ENCODE results near the gene RANBP6.
"Not testable (repeated sequence)": the region's sequence is repeated elsewhere in the genome, so short reads cannot be mapped to it uniquely, and the experiment has no call there.

RANBP6 gene

DNA sequence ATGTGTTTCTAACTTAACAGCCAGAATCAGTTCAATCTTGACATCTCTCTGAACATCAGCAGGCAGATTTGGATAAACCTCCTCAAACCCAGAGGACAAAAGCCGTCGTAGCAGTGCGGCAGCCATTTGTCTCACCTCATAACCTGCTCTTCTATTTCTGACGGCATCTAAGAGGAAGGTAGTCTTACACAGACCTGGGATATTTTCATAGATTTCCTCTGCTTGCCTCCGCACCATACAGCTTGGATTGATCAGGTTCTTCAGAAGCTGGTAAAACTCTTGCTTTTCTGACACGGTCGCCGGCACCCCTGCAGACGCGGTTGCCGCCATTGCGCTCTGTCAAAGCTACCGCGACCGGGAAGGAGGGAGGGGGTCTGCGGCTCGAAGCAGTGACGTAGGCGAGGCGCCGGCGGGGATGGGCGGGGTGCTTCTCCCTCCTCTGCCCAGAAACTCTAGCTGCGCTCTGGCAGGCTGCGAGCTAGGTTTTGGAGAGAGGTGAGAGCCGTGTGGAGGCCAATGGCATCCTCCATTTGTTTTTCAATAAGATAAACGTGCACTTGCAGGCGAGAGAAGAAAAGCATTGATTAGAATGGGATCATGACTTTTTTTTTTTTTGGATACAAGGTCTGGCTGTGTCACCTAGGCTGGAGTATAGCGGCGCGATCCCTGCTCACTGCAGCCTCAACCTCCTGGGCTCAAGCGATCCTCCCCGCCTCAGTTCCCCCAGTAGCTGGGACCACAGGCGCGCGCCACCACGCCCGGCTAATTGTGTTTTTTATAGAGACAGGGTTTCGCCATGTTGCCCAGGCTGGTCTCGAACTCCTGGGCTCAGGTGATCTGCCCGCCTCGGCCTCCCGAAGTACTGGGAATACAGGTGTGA lies at the start of gene RANBP6:
RANBP6 (minus strand) TSS at position 347 of the 880 bp plus-strand sequence; CDS start at position 330, 17 bp downstream.
- DNase-seq (ENCODE audit: low read depth in 3 of 3, low spot score in 1 of 3), result peak; percentile 54 to 83 (median 71)

DNA sequence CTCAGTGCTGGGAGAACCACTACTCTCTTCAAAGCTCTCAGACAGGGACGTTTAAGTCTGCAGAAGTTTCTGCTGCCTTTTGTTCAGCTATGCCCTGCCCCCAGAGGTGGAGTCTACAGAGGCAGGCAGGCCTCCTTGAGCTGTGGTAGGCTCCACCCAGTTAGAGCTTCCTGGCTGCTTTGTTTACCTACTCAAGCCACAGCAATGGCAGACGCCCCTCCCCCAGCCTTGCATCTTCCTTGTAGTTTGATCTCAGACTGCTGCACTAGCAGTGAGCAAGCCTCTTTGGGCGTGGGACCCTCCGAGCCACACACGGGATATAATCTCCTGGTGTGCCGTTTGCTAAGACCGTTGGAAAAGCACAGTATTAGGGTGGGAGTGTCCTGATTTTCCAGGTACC lies 47.7 kb upstream of the RANBP6 start:
- not testable (repeated sequence) for DNase-seq (ENCODE audit: low read depth in 3 of 3, low spot score in 1 of 3)

DNA sequence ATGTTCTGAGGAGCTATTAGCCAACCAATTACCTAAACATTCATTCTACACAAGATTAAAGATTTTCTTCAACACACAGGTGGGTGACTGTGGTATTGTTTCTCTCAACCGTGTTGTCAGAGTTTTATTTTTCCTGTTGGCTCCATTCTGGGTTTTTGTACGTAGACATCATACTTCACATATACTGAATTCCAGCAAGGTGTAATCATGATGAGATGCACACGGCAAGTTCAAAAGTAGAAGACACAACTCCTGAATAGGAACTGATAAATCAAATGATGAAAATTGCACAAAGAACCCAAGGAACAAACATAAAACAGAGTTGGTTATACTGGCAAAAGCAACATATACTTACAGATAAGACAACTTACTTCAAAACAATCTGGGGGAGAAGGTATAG lies 40.2 kb upstream of the RANBP6 start:
- no peak for DNase-seq (ENCODE audit: low read depth in 3 of 3, low spot score in 1 of 3)

DNA sequence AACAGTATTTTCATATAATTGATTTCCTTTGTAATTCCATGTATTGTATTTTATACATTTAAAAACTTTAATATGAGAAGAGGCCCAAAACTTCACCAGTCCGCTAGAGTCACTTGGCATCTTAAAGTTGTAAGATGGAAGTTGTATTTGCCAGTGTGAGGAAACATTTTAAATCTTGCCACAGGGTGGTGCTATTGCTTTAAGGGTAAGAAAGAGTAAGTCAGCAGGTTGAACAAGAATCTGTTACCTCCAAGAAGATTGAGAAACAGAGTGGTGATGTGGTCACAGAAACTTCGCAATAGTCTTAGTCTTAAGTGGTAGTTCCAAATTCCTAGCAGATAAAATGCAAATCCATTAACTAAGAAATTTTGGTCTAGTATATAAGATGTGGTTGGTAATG lies 39.8 kb upstream of the RANBP6 start:
- DNase-seq (ENCODE audit: low read depth in 3 of 3, low spot score in 1 of 3), result no peak

DNA sequence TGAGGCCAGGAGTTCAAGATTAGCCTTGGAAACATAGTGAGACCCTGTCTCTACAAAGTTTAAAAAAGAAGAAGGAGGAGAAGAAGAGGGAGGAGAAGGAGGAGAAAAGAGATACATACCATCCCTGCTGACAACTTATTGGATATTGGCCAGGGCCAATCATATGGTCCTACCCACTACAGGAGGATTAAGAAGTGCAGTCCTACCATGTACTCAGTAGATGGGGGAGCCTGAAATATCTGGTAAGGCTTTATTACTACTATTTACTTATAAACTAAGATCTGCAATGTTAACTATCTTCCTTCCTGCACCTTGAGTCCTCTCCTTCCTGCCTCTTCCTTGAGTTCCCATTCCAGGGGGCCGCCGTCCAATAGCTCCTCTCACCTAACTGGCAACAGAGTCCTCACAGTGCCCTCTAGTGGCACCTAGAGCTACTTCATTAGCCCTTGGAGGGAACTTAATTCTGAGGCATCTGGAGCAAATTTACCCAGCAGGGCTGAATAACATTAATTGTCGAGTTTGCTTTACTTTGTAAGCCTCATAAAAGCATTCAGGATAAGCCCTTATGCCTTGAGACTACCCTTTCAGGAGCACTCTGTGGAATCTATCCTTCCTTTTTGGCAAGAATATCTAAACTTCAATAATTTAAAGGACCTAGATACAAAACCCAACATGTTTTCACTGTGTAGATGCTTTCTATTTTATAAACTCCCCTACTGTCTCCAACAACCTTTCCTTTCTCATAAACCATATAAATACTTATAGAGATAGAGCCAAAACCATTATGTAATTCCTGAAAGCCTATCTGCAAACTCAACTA lies 39.1 kb upstream of the RANBP6 start:
- DNase-seq (ENCODE audit: low read depth in 3 of 3, low spot score in 1 of 3), result peak; percentile 6 to 24 (median 7)

DNA sequence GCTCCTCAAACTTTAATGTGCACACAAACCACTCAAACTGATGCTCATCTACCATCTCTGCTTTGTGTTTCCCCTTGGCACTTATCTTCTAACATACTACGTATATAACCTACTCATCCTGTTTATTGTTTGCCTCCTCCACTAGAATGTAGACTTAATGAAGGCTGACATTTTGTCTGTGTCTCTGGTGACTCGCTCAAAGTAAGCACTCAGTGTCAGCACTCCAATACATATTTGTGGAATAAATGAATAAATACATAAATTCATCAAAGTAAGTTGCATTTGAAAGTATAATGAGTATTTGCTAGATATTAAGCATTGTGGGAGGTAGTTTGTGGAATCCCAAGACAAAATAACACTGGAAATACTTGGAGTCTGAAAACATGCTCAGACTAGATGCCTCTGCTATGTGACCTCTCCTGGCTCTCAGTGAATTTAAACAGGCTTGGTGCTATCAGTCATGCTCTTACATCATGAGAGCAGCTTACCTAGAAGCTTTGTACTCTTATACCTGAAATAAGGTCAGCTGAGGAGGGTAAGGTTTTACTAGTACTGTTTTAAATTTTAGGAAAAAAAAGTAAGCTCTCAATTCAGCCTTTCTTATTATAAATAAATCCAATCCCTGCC lies 37.0 kb upstream of the RANBP6 start:
- DNase-seq (ENCODE audit: low read depth in 3 of 3, low spot score in 1 of 3), result no peak

DNA sequence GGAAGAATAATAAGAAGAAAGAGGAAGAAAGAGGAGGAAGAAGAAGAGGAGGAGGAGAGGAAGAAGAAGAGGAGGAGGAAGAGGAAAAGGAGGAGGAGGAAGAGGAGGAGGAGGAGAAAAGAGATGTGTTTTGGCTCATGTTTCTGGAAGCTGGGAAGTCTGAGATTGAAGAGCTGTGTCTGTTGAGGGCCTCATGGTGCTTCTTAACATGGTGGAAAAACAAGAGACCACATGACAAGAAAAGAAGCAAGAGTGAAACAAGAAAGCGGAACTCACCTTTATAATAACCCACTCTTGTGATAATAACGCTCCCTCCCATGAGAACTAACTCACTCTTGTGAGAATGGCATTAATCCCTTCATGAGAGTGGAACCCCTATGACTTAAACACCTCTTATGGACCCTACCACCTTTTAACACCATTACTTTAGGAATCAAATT lies 36.1 kb upstream of the RANBP6 start:
- no peak for DNase-seq (ENCODE audit: low read depth in 3 of 3, low spot score in 1 of 3)

DNA sequence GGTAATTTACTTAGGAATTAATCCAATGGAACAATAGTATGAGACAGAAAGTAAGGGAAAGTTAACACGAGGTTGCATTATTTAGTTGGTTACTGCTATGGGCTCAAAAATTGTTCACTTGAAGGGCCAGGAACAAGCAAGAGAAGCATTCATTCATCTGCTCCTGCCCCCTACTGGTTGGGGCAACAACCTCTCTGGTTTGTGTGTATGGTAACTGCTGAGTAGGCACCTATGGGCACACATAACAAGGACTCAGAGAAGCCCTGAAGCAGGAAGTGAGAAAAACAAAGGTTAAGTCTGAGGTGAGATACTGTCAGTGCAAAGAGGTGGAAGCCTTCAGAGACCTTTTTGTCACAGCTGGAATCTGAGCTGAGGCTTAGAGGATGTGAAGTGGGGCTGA lies 34.4 kb upstream of the RANBP6 start:
- no peak for DNase-seq (ENCODE audit: low read depth in 3 of 3, low spot score in 1 of 3)

DNA sequence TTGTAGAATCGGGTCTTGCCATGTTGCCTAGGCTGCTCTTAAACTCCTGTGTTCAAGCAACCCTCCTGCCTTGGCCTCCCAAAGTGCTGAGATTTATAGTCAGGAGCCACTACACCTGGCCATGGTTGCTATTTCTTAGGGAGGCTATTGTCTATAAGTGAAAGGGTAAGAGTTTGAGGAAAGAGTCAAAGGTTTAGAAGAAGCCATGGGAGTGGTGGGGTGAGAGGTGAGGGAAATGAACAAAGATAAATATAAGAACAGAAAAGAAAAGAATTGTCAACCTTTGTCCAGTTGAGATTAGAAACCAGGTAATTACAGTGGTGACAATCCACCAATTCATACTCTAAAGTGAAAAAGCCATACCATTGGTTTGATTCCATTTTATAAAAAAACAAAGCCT lies 32.6 kb upstream of the RANBP6 start:
- DNase-seq (ENCODE audit: low read depth in 3 of 3, low spot score in 1 of 3), result no peak

DNA sequence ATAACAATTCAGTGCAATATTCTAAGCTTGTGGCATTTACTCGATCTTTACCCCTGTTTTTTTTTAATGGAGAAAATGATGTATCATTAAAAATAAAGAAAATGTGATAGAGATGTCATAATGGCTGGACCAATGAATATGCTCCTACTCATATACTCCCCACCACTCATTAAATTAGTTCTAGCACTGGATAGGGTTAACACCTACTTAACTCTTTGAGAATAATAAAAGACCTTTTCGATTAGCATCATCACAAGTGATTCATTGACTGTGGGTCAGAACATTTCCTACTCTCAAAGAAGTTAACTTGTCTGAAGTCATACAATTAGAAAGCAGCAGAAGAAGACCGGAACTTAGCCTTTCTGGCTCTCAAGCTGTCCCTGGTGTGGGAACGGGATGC lies 31.6 kb upstream of the RANBP6 start:
- DNase-seq (ENCODE audit: low read depth in 3 of 3, low spot score in 1 of 3), result no peak

DNA sequence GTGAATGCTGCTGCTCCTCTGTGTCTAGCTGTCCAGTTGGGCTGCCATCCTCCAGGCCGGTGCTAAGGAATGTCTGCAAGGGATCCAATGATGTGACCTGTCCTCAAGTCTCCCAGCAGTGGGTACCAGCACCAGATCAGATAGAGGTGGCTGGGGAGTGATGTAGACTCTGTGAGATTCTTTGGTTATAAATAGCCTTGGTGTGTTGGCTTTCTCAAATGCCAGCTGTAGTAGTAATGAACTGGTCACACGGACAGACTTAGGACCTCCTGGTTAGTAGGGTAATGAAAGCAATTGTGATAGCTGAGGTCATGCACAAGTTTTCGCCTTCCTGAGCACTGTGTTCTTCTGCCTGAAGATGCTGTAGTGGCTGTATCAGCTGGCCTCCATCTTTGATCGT lies 29.9 kb upstream of the RANBP6 start:
- no peak for DNase-seq (ENCODE audit: low read depth in 3 of 3, low spot score in 1 of 3)

DNA sequence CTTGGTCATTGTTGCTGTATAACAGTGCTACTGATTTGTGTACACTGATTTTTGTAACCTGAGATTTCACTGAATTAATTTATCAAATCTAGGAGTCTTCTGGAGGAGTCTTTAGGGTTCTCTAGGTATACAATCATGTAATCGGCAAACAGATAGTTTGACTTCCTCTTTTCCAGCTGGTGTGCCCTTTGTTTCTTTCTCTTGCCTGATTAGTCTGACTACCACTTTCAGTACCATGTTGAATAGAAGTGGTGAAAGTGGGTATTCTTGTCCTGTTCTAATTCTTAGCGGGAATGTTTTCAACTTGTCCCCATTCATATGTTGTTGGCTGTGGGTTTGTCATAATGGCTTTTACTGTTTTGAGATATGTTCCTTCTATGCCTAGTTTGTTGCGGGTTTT lies 24.7 kb upstream of the RANBP6 start:
- no peak for DNase-seq (ENCODE audit: low read depth in 3 of 3, low spot score in 1 of 3)

DNA sequence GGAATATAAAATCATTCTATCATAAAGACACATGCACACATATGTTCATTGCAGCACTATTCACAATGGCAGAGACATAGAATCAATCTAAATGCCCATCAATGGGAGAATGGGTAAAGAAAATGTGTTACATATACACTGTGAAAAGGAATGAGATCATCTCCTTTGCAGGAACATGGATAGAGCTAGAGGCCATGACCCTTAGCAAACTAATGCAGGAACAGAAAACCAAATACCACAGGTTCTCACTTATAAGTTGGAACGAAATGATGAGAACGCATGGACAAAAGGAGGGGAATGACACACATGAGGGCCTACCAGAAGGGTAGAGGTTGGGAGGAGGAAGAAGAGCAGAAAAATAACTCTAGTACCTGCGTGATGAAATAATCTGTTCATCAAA lies 21.0 kb upstream of the RANBP6 start:
- no peak for DNase-seq (ENCODE audit: low read depth in 3 of 3, low spot score in 1 of 3)

DNA sequence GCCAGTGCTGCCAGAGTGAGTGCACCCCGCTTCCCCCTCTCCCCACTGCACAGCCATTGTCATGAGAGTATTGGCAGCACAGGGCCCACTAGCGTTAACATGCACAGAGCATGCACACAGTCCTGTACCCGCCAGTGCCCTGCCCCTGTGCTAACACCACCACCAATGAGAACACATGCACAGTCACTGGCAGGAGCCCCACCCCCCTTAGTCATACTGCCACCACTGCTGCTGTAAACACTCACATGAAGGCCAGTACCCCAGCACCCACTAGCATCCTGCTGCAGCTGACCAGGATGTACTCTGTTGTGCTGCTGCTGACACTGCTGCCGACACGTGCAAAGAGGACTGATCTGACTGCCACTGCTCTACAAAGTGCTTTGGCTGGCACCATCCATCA lies 19.5 kb upstream of the RANBP6 start:
- no peak for DNase-seq (ENCODE audit: low read depth in 3 of 3, low spot score in 1 of 3)

DNA sequence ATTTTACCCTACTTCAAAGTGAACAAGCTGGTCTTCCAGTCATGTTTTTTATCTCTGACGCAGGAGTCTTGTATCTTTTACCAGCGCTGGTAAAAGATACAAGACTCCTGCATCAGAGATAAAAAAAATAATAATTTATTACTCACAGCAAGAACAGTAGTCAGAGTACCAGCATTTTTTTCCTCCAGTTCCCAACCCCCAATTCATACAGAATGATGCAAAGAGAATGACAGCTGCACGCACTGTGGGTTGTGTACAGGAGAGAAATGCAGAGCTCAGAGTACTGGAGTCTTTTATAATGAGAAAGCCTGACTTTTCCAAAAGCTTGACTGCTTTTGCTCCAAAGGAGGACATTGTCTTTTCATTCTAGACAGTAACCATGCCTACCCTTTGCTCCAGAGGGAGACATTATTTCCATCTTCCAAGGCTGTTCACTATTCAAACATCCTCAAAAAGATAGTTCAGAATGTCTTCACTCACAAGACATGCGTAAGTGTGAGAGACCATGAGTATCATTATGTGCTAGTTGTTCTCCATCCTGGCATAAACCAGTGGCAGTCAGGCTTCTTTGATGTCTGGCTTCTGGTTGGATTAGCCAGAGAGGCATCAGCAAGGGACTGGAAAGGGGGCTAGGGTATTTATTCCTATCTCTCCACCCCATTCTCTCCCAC lies 14.3 kb upstream of the RANBP6 start:
- no peak for DNase-seq (ENCODE audit: low read depth in 3 of 3, low spot score in 1 of 3)

DNA sequence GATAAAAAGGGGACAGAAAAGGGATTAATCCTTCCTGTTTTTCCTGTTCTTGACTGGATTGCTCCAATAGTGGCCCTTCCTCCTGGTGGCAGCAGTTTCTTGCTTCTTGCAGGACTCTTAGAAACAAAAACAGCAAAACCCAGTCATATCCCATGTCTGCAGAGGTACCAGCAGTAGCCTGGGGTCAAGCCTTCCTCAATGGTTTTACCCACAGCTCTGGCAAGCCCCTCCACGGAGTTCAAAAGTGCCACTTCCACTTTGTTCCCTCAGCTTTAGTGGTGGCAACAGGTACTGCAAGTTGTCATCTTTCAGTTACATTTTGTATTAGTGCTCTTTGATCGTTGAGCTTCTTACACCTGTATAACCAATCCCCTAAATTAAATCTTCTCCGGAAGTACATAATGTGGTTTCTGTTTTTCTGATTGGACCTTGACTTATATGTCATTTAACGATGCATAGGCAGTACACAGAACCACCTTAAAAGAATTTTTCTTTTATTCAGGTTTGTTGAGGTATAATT lies 8.7 kb upstream of the RANBP6 start:
- no peak for DNase-seq (ENCODE audit: low read depth in 3 of 3, low spot score in 1 of 3)

DNA sequence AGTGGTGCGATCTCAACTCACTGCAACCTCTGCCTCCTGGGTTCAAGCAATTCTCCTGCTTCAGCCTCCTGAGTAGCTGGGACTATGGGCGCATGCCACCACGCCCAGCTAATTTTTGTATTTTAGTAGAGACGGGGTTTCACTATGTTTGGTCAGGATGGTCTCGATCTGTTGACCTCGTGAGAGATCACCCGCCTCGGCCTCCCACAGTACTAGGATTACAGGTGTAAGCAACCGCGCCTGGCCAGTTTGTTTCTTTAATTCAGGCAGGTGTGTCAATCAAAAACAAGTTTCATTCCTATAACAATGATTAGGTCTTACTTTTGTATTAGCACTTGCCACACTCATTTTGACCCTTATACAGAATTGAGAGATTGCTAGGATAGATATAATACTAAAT lies 1.6 kb upstream of the RANBP6 start:
- DNase-seq (ENCODE audit: low read depth in 3 of 3, low spot score in 1 of 3), result not testable (repeated sequence)

DNA sequence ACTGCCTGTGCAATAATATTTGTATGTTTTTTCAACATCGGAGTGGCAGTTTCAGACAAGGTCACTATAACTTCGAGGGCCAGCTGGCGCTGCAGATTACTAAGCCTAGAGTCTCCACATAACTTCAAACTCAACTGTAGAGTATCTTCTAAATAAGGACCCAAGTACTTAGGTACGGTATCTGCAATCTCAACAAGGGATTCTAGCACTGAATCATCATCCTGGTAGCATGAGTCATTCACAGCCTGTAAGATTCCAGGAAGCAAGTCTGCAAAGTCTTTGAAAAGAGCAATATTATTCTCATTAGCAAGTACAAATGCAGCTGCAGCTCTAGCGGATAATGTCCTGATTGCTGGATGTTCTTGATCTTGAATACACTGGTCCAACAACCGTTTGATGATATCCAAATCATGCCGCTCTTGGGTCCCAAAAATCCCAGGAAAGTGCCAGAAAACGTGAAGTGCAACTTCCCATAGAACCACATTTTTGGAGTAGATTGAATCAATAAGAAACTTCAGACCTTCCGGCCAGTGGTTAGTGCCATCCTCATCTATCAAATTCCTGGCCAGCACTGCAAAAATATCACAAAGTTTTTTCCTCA lies 654 bp downstream of the RANBP6 start:
- DNase-seq (ENCODE audit: low read depth in 3 of 3, low spot score in 1 of 3), result no peak

DNA sequence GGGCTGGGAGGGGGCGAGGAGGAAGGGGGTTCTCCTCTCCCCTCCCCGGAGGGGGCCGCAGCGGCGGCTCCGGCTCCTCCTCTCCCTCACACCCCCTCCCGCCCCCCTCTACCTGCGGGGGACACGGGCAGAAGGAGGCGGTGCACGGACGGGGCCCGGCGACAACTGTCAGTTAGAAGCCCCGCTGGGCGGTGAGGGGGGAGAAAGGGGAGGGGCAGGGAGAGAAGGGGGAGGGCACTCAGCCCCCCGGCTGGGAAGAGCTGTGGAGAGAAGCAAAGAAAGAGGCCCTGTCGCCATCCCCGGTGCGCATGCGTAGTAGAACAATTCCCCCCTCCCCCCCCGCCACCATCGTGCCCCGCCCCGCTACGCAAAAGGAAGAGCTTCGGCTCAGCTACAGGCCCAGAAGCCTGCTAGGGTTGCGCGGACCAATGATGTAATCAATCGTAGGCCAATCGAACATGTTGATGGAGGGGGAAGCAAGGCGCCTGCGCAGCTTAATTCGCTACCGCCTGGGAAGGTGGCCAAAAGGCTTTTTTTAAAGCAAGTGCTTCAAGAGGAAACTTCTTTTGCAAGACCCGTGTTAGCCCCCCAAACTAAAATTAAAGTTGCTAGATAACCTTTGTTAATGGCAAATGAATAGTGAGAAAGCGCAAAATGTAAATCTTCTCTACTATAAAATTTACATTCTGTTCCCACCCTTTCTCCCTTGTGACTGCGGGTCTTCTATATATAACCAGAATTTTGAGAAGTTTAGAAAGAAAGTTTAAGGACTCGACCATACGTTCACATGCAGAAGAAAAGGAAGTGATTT lies 7.0 kb downstream of the RANBP6 start:
- DNase-seq (ENCODE audit: low read depth in 3 of 3, low spot score in 1 of 3), result peak; percentile 78 to 90 (median 87)

DNA sequence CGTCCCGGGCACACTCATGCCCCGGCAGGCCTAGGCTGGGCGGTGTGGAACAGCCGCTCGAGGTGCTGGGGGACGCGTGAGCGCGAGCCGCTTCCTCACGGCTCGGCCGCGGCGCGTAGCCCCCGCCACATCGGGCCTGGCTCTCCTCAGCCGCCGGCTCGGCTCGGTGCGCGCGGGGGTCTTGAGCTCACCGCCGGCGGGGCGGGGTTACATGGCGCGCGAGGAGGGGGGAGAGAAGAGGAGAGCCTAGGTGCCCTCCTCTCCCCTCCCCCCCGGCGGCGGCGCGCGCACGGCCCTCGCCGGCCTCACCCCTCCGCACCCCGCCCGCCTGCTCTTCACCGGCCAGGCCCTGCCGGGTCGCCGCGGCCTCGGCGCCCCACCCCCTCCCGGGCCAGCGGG lies 7.7 kb downstream of the RANBP6 start:
- DNase-seq (ENCODE audit: low read depth in 3 of 3, low spot score in 1 of 3), result peak; percentile 36 to 69 (median 46)
